Osteocyte (in vitro differentiated cells): Measurements from ENCODE around the gene ADAMTSL2. TPM values are rescaled to one million over a fixed set of nuclear protein-coding genes. Genes with fewer than 3 reads are reported as not detected.

Experiments
- DNase-seq: peaks from one replicate; pipeline ENCODE4 v3.0.0; 2021; ENCODE audit warnings: mixed read lengths; ENCODE audit not compliant: unreplicated experiment; ENCODE audit errors: extremely low spot score
- H3K27ac Mint-ChIP-seq: one replicate; pipeline ENCODE4 v1.8.0; 2021; ENCODE audit warnings: mild to moderate bottlenecking, mixed read lengths; ENCODE audit not compliant: unreplicated experiment
- H3K27me3 Mint-ChIP-seq: one replicate; pipeline ENCODE4 v1.8.0; 2021; ENCODE audit warnings: mixed read lengths; ENCODE audit not compliant: unreplicated experiment
- H3K36me3 Mint-ChIP-seq: one replicate; pipeline ENCODE4 v1.8.0; 2021; ENCODE audit warnings: mixed read lengths; ENCODE audit not compliant: unreplicated experiment
- H3K4me1 Mint-ChIP-seq: one replicate; pipeline ENCODE4 v1.8.0; 2021; ENCODE audit warnings: mixed read lengths; ENCODE audit not compliant: unreplicated experiment
- H3K4me3 Mint-ChIP-seq: one replicate; pipeline ENCODE4 v1.8.0; 2021; ENCODE audit warnings: mild to moderate bottlenecking, moderate library complexity, mixed read lengths; ENCODE audit not compliant: unreplicated experiment
- H3K9me3 Mint-ChIP-seq: one replicate; pipeline ENCODE4 v1.8.0; 2021; ENCODE audit warnings: mixed read lengths; ENCODE audit not compliant: unreplicated experiment
- total RNA-seq: library from RNA; stranded (reverse); gene quantifications from 2 replicates; pipeline ENCODE4 v1.2.1, GENCODE V29; 2021
- TF ChIP-seq, protein P1 (sequence below): fragments of 200-600 bp; sonication (generic); IDR thresholded peaks from 2 replicates; pipeline ENCODE4 v1.5.0; 2021; ENCODE audit warnings: antibody characterized with exemption, mild to moderate bottlenecking, moderate library complexity

Gene ADAMTSL2
- total RNA-seq, 1 donor from 2014 or later: 0.11 TPM

DNA sequence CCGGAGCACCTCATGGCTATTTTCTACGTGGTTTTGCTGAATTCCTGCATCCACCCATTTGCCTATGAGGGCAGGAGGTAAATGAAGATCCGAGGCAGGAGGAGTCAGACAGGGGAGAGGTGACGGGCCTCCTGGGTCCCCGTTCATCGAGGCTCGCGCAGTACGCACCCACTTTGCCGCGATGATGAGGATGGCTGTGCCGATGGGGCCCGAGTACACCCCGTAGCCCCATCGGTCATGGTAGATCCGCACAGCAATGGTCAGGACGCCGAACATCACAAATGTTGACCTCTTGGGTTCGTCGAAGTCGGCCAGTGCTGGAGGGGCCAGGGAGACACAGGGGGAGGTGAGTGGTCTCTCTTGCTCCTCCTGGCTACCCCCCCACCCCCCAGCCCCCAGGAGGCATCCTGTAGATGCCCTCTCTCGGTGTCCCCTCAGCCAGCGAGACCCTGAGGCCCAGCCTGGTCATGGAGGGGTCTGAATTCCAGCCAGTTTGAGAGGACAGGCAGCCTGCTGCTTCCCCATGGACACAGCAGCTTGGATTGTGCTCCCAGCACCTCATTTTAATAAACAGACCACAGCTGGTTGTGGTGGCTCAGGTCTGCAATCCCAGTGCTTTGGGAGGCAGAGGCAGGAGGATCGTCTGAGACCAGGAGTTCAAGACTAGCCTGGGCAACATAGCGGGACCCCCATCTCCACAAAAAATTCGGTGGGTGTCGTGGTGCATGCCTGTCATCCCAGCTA, 15.6 kb upstream of the ADAMTSL2 start:
- TF ChIP-seq, protein P1, sequence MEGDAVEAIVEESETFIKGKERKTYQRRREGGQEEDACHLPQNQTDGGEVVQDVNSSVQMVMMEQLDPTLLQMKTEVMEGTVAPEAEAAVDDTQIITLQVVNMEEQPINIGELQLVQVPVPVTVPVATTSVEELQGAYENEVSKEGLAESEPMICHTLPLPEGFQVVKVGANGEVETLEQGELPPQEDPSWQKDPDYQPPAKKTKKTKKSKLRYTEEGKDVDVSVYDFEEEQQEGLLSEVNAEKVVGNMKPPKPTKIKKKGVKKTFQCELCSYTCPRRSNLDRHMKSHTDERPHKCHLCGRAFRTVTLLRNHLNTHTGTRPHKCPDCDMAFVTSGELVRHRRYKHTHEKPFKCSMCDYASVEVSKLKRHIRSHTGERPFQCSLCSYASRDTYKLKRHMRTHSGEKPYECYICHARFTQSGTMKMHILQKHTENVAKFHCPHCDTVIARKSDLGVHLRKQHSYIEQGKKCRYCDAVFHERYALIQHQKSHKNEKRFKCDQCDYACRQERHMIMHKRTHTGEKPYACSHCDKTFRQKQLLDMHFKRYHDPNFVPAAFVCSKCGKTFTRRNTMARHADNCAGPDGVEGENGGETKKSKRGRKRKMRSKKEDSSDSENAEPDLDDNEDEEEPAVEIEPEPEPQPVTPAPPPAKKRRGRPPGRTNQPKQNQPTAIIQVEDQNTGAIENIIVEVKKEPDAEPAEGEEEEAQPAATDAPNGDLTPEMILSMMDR: no peak
- no peak for DNase-seq
- H3K9me3 Mint-ChIP-seq: no peaks in the 10 kb centered on the region
- H3K27me3 Mint-ChIP-seq: no peaks in the 10 kb centered on the region
- no peak overlapping the region for H3K27ac Mint-ChIP-seq
- H3K36me3 Mint-ChIP-seq: no peaks in the 10 kb centered on the region
- H3K4me1 Mint-ChIP-seq: peaks cover 10% of the 10 kb centered on the region
- no peak overlapping the region for H3K4me3 Mint-ChIP-seq

DNA sequence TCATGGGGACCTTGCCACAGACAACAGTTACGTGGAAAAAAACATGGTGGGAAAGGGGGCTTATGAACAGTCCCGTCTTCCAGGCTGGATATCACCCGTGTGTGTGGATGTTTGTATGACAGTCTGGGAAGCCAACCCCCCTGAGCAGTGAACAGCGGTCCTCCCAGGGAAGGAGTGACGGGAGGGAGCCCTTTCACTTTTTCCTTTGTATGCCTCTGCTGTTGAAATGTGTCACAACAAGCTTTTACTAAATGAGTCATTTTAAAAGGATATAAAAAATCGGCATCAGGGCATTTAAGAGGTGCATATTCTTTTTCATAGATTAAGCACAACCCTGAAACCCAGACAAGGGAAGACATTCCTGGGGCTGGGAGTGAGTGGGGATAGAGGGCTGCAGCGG, 14.8 kb upstream of the ADAMTSL2 start:
- Mint-ChIP-seq H3K4me3 (no peak overlapping the region), H3K27me3 (no peaks in the 10 kb centered on the region), H3K36me3 (no peaks in the 10 kb centered on the region), H3K27ac (no peak overlapping the region), H3K4me1 (peaks cover 5% of the 10 kb centered on the region), H3K9me3 (no peaks in the 10 kb centered on the region)
- TF ChIP-seq, protein P1: no peak
- DNase-seq: no peak

DNA sequence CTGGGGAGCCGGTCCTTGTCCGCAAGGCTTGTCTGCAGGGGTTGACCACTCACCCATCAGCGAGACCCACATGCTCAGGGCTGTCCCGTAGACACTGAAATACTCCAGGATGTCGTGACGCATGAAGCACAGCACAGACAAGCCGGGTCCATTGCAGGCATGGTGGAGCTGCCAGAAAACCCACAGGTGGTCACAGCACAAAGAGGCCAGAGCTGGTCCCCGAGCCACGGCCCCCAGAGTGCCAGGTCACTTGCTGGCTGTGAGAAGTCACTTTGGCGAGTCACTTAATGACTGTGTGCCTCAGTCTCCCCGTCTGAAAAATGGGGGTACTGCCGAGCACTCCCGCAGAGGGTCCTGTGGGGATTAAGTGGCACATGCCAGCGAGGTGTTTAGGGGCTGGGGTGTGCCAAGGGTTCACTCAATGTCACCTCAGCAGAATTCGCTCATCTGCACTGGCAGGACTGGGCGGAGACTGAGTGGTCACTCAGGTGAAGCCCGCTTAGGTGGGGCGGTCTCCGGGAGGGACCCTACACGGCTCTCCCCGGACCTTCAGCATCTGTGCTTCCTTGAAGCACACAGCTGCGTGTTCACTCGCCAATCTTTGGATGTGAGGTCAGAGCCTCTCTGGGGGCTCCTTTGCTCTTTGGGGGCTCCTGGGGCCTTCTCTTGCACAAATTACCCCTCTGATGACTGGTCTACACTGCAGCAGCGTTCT, 14.2 kb upstream of the ADAMTSL2 start:
- Mint-ChIP-seq H3K36me3 (no peaks in the 10 kb centered on the region), H3K9me3 (no peaks in the 10 kb centered on the region), H3K27me3 (no peaks in the 10 kb centered on the region), H3K4me1 (peaks cover 3% of the 10 kb centered on the region), H3K4me3 (no peak overlapping the region), H3K27ac (no peak overlapping the region)
- TF ChIP-seq, protein P1: no peak
- no peak for DNase-seq

DNA sequence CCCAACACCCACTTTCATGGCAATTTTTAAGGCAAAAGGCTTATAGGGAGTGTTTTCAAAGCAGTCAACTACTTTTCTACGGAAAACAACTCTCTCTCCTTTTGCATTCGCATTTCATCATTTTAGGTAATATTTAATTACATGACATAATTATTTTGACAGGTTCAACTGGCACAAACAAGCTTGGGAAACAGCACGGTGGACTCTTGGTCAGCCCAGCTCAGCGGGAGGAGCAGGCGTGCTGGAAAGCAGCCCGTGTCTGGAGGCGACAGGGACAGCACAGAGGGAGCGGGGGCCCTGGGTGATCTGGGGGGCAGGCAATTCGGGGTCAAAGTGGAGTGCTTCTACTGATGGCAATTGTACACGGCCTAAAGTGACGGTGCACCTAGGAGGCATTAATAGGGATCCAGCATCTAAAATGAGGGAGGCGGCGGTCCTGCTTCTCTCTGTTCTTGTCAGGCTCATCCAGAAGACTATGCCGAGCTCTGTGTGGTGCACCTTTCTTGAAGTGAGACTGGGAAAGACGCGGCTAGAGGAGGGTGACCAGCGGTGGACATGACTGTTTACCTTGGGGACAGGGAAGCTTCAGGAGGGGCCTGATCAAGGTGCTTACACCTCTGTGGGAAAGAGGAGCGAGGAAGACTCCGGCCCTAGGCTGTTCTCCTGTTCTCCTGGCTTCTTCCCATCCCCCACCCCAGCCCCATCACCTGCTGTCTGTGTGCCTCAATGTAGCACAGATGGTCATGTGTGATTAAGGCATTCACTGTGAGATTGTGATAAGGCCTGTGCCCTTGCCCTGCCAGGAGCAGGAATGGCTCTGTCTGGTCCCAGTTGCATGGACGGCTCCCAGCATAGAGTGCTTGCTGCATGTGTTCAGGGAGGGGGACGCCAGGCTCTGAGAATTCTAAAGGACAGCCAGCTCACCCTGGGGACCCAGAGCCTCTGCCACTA, 13.1 kb upstream of the ADAMTSL2 start:
- no peaks in the 10 kb centered on the region for H3K36me3 Mint-ChIP-seq
- no peaks in the 10 kb centered on the region for H3K27me3 Mint-ChIP-seq
- H3K4me3 Mint-ChIP-seq: no peak overlapping the region
- TF ChIP-seq, protein P1: no peak
- no peak overlapping the region for H3K27ac Mint-ChIP-seq
- DNase-seq: no peak
- H3K4me1 Mint-ChIP-seq: peaks cover 6% of the 10 kb centered on the region
- no peaks in the 10 kb centered on the region for H3K9me3 Mint-ChIP-seq
